GM12878 (cell line): ENCODE results near the gene INTS6. TPM values are rescaled to one million over a fixed set of nuclear protein-coding genes. Genes with fewer than 3 reads are reported as not detected.

Experiments used
- ATAC-seq: fragments of 200-7000 bp; cut with Tn5 transposase; 3 replicates; pipeline ENCODE4 v1.9.1; 2020; ENCODE audit warnings: mild to moderate bottlenecking, moderate library complexity
- BruUV-seq: library from RNA; stranded (reverse); fragments of 400-500 nt; replicated peaks from 2 replicates; lab custom pipeline; 2021; lab: Mats Ljungman, UMichigan
- CTCF ChIA-PET: fragments of 300-600 bp; sonication (Branson Sonifier 250); formaldehyde crosslinking; extraction: SDS; loops from one replicate; lab custom pipeline; 2021; ENCODE audit warnings: inconsistent platforms; lab: Yijun Ruan, JAX
- POLR2A ChIA-PET: fragments of 350-600 bp; formaldehyde crosslinking; extraction: SDS; loops from one replicate; lab custom pipeline; 2021; ENCODE audit warnings: inconsistent platforms; lab: Charles Lee
- RAD21 ChIA-PET: fragments of 300-600 bp; sonication (Branson Sonifier 250); formaldehyde crosslinking; loops from one replicate; lab custom pipeline; 2023; ENCODE audit warnings: antibody characterized with exemption; ENCODE audit not compliant: unreplicated experiment; lab: Charles Lee
- SMC1A ChIA-PET: fragments of 300-600 bp; sonication (Branson Sonifier 250); formaldehyde crosslinking; loops from one replicate; lab custom pipeline; 2023; ENCODE audit not compliant: unreplicated experiment, uncharacterized antibody; lab: Charles Lee
- DNase-seq: peaks from one replicate; pipeline ENCODE4 v3.0.0-alpha.2; 2011; ENCODE audit warnings: low read depth, low spot score
- FAIRE-seq: peaks from 3 replicates; lab custom pipeline; 2011; peaks lifted over from hg19 to GRCh38; lab: Jason Lieb, UNC
- H2AFZ ChIP-seq: 2 replicates; pipeline ENCODE4 v1.6.0; 2011; ENCODE audit warnings: low read depth, low read length, control low read depth; ENCODE audit not compliant: control insufficient read depth
- H3K27ac ChIP-seq: 2 replicates; pipeline ENCODE4 v1.5.1; 2011; ENCODE audit warnings: control low read depth; ENCODE audit not compliant: control insufficient read depth, insufficient read depth
- H3K27me3 ChIP-seq, 2 experiments: replicated peaks in 1 of 2; 2 replicates each; pipeline versions ENCODE4 v1.6.0 to v1.6.1; 2011; ENCODE audit warnings: low read length in 1 of 2; ENCODE audit not compliant: control insufficient read depth in 2 of 2, insufficient read depth in 2 of 2
- H3K36me3 ChIP-seq, 2 experiments: 2 replicates each; pipeline ENCODE4 v1.5.1; 2011; ENCODE audit warnings: low read length in 1 of 2; ENCODE audit not compliant: control insufficient read depth in 2 of 2, insufficient read depth in 2 of 2
- H3K4me1 ChIP-seq: 2 replicates; pipeline ENCODE4 v1.6.1; 2011; ENCODE audit warnings: mild to moderate bottlenecking, low read length, moderate library complexity, mixed read lengths; ENCODE audit not compliant: control insufficient read depth, insufficient read depth
- H3K4me2 ChIP-seq: 2 replicates; pipeline ENCODE4 v1.6.0; 2011; ENCODE audit warnings: control low read depth; ENCODE audit not compliant: control insufficient read depth, insufficient read depth
- H3K4me3 ChIP-seq: fragments of 200-600 bp; sonication (generic); 2 replicates; pipeline ENCODE4 v1.5.1; 2016
- H3K79me2 ChIP-seq: 2 replicates; pipeline ENCODE4 v1.6.0; 2011; ENCODE audit warnings: low read length; ENCODE audit not compliant: control insufficient read depth, insufficient read depth
- H3K9ac ChIP-seq: 2 replicates; pipeline ENCODE4 v1.8.0; 2011; ENCODE audit warnings: low read length, control low read depth, mixed read lengths; ENCODE audit not compliant: control insufficient read depth, insufficient read depth
- H3K9me3 ChIP-seq: replicated peaks from 3 replicates; pipeline ENCODE4 v1.5.1; 2011; ENCODE audit warnings: mild to moderate bottlenecking, low read length; ENCODE audit not compliant: control insufficient read depth, insufficient read depth
- H4K20me1 ChIP-seq: 2 replicates; pipeline ENCODE4 v1.6.0; 2011; ENCODE audit not compliant: control insufficient read depth, insufficient read depth
- CREM ChIP-seq: IDR thresholded peaks from 2 replicates; pipeline ENCODE4 v1.6.1; 2014; ENCODE audit warnings: antibody characterized with exemption, low read depth
- FOXK2 ChIP-seq: fragments of 450-650 bp; IDR thresholded peaks from 2 replicates; pipeline ENCODE4 v1.6.1; 2017; ENCODE audit warnings: mild to moderate bottlenecking, moderate library complexity
- IKZF1 ChIP-seq: fragments of 450-650 bp; conservative IDR thresholded peaks from 2 replicates; pipeline ENCODE4 v1.6.1; 2017; ENCODE audit warnings: antibody characterized with exemption, mild to moderate bottlenecking
- NFXL1 ChIP-seq: fragments of 450-650 bp; IDR thresholded peaks from 2 replicates; pipeline ENCODE4 v1.6.1; 2017; ENCODE audit warnings: antibody characterized with exemption, mild to moderate bottlenecking, borderline replicate concordance
- NR2C2 ChIP-seq: IDR thresholded peaks from 2 replicates; pipeline ENCODE4 v1.6.1; 2011; ENCODE audit warnings: borderline replicate concordance, low read depth; ENCODE audit not compliant: control insufficient read depth, insufficient read length
- PAX5 ChIP-seq: IDR thresholded peaks from 2 replicates; pipeline ENCODE4 v1.6.1; 2011; ENCODE audit warnings: low read depth, low read length, borderline replicate concordance
- TCF12 ChIP-seq: IDR thresholded peaks from 2 replicates; pipeline ENCODE4 v1.6.1; 2011; ENCODE audit warnings: low read depth, mild to moderate bottlenecking, low read length
- TCF3 ChIP-seq: IDR thresholded peaks from 2 replicates; pipeline ENCODE4 v1.6.1; 2012; ENCODE audit warnings: low read depth, mild to moderate bottlenecking, low read length, borderline replicate concordance; ENCODE audit not compliant: insufficient read depth
- ZBED1 ChIP-seq: IDR thresholded peaks from 2 replicates; pipeline ENCODE4 v1.6.1; 2016; ENCODE audit warnings: borderline replicate concordance
- ZNF384 ChIP-seq: IDR thresholded peaks from 2 replicates; pipeline ENCODE4 v1.6.1; 2012; ENCODE audit warnings: low read depth, mild to moderate bottlenecking, low read length, improper control_type of control experiment, borderline replicate concordance
- in situ Hi-C: fragments of 300-500 bp; cut with MboI; formaldehyde crosslinking; loops from 9 replicates; pipeline ENCODE4 v1.14.3; 2018; ENCODE audit warnings: mixed read lengths
- intact Hi-C: fragments of 100-400 bp; cut with micrococcal nuclease; formaldehyde crosslinking; loops from one replicate; pipeline ENCODE4 v1.14.2; 2022; ENCODE audit not compliant: unreplicated experiment
- polyA plus RNA-seq, 11 experiments: library from polyadenylated mRNA; depleted of rRNA in 4 of 11; unstranded in 6 of 11; stranded (reverse) in 5 of 11; fragments of >200 nt; fragmentation: Nextera tagmentation in 4 of 11; fragmentation: Illumina TruSeq in 1 of 11; extraction: Ambion mirVana in 4 of 11; extraction: Trizol in 1 of 11; gene quantifications; 1 replicate in 1 of 11; 2 replicates in 10 of 11; pipeline versions ENCODE4 v1.2.1 to v1.2.3, GENCODE V29; 2011 to 2016; ENCODE audit warnings: inconsistent platforms in 2 of 11, missing spikeins in 2 of 11, low read depth in 1 of 11
- total RNA-seq, 4 experiments: library from RNA; depleted of rRNA in 3 of 4; stranded (reverse); fragments of >200 nt in 3 of 4; fragmentation: Illumina TruSeq in 1 of 4; extraction: Trizol in 1 of 4; gene quantifications; 2 replicates each; pipeline versions ENCODE4 v1.2.1 to v1.2.3, GENCODE V29; 2013 to 2021

Gene INTS6
- total and polyA plus RNA-seq, 10 of the 15 experiments (the other 5 are each of a cell fraction or from before 2014, with no cell fraction given) = 7.2 to 57.7 (median 30.9) TPM

DNA sequence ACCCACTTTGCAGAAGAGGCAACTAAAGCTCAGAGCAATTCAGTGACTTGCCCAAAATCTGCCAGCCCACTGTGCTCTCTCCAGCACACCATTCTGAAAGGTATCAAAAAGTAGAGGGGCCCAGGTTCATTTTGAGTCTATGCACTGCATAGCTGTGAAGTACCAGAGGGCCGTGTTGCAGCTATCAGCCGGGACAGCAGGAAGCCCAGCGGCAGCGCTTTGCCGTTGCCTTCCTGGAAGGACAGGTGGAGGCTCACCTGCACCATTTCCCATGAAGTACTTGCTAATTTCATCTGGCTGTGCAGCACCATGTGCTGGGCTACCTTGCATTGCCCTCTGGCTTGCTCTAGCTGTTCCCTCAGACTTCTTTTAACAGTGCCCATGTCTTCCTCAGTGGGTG, 116.1 kb downstream of the INTS6 start (continued):
- TF ChIP-seq NFXL1 (no peak), TCF12 (no peak), FOXK2 (no peak), TCF3 (no peak), NR2C2 (no peak)

DNA sequence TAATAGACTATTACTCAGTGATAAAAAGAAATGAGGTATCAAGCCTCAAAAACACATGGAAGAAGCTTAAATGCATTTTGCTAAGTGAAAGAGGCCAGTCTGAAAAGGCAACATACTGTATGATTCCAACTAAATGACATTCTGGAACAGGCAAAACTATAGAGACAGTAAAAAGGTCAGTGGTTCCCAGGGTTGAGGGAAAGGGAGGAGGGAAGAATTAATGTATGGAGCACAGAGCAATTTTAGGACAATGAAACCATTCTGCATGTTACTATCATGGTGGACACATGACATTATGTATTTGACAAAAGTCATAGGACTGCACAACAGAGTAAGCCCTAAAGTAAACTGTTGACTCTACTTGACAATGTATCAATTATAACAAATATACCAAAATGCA, 119.0 kb downstream of the INTS6 start:
- H3K4me2 ChIP-seq = no peak overlapping the region
- H3K4me1 ChIP-seq = peaks cover 18% of the 10 kb centered on the region
- SMC1A ChIA-PET = interaction anchor here (1.2 kb wide), 1 partner anchor 26 kb away, joined by 3 read pairs; no protein-coding TSS in a partner anchor
- no peak overlapping the region for H3K27ac ChIP-seq
- POLR2A ChIA-PET = no interaction called here
- in situ Hi-C loops = no loop called here
- RAD21 ChIA-PET = no interaction called here
- no peak overlapping the region for H2AFZ ChIP-seq
- no peaks in the 10 kb centered on the region for H3K79me2 ChIP-seq
- no peaks in the 10 kb centered on the region for H4K20me1 ChIP-seq
- intact Hi-C loops = no loop called here
- CTCF ChIA-PET = no interaction called here
- ATAC-seq = no peak
- BruUV-seq = no TSS peak
- FAIRE-seq = no peak
- no peak for TF ChIP-seq PAX5
- TF ChIP-seq ZBED1 = no peak
- no peak for TF ChIP-seq IKZF1
- TF ChIP-seq CREM = no peak
- no peak for TF ChIP-seq ZNF384
- no peak for DNase-seq
- no peak overlapping the region for H3K4me3 ChIP-seq
- no peaks in the 10 kb centered on the region for H3K9me3 ChIP-seq
- H3K9ac ChIP-seq = no peak overlapping the region
- H3K27me3 ChIP-seq = no peaks in the 10 kb centered on the region
- H3K36me3 ChIP-seq = no peaks in the 10 kb centered on the region
